Skeletal muscle cell (primary cell): ENCODE measurements around the gene SPIB.

Experiments used
- DNase-seq: peaks from one replicate; pipeline ENCODE4 v3.0.0-alpha.2; 2010; ENCODE audit warnings: low read depth
- H3K4me3 ChIP-seq: 2 replicates; pipeline ENCODE4 v1.5.1; 2011; ENCODE audit warnings: low read depth, mild to moderate bottlenecking, control low read depth, low read length, moderate library complexity

SPIB gene

DNA sequence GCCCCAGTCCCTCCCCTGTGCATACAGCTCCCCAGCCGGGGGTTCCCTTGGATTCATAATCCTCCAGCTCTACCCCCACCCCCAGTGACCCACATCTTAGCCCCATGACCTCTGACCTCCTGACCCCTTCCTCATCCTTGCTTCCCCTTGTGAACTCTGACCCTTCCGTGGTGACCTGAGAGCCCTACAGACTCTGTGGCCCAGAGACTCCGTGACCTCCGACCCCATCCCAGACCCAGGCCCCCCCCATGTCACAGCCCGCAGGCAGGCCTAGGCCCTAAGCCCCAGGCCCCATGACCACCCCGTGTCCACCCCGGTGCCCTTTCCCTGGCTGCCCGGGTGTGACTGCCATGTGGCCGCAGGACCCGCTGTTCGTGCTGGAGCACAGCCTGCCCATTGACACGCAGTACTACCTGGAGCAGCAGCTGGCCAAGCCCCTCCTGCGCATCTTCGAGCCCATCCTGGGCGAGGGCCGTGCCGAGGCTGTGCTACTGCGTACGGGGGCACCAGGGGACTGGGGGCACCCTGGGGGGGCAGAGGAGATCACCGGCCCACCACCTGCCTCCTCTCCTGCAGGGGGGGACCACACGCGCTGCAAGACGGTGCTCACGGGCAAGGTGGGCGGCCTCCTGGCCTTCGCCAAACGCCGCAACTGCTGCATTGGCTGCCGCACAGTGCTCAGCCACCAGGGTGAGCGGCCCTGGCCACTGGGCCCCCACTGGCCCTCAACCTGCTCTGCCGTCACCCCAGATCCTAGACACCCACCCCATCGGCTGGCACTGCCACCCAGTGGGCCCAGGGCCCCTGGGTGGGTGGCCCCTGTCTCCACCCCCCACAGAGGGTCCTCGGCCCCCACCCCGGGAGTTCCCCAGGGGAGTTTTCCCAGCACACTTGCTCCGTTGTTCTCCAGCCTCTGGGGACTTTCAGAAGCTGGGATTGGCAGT is 2.4 kb upstream of the SPIB start:
- no peak for DNase-seq
- no peak overlapping the region for H3K4me3 ChIP-seq

DNA sequence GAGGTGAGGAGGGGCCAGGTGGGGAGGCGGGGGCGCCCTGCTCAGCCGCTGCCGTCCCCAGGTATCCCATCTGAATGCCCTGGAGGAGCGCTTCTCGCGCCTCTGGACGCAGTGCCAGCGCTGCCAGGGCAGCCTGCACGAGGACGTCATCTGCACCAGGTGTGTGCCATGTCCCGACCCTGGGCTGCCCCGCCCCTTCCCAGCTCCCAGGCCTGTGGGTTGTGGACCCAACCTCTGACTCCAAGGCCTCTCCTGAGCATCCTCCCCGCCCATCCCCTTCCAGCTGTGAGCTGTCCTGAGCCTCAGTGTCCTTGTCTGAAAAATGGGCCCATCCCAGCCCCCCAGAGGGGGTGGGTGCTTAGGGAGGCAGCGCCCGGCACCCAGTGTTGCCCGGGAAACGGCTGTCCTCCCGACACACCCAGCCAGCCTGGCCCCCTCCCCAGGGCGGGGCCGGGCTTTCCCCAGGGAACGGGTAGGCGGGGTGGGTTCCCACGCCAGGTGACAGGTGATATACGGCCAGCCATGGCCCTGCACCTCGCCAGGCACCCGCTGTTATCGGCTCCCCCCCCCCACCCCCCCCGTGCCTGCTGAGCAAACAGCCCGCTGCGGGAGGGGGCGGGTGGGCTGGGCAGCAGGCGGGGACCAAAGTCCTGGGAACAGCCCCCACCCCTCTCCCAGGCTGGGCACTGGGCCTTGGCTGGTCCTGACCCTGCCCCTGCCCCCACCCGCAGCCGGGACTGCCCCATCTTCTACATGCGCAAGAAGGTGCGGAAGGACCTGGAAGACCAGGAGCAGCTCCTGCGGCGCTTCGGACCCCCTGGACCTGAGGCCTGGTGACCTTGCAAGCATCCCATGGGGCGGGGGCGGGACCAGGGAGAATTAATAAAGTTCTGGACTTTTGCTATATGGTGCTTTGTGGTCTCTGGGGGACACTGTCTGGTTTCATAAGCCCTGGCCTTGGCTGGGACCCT is 1.3 kb upstream of the SPIB start:
- DNase-seq = no peak
- H3K4me3 ChIP-seq = no peak overlapping the region

DNA sequence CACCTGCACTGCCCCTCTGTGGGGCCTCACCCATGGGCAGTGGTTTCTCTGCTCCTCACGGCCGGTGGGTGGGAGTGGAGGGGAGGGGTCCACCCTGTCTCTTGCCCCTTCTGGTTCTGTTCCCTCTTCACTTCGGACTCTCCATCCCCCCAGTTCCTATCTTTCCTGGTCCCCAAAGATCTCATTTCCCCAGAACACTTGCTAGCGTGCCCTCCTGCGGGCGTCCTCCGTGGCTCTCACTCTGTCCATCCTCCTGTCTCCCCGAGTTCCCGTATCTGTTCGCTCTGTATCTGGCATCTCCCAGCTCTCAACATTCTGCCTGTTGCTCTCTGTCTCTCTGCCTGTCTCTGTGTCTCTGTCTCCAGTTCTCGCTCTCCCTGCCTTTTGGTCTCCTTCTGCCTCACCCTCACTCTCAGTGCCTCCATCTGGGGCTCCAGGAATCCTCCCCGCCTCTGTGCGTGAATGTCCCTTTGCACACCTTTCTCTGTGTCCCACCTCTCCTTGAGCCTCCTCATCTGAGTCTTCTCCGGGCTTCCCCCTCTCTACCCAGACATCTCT is 363 bp downstream of the SPIB start:
- no peak overlapping the region for H3K4me3 ChIP-seq
- DNase-seq = no peak

DNA sequence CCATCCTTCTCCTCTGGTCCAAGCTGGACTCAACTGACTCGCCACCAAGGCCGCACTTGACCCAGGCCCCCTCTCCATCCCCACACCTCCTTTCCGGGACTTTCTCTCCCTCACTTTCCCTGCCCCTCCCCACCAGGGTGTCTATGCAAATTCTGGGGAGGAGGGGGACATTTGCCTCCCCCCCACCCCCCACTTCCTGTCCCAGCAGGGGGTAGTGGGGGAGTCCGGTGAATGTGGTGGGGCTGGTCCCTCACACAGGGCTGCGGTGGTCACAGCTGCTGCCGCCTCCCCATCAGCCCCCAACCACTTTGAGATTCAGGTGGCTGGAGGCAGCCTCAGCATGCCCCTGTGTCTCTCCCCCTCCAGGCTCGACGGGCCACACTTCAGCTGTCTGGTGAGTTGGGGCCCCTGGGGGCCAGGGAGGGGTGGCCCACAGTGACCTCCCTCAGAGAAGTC is 870 bp downstream of the SPIB start:
- H3K4me3 ChIP-seq = no peak overlapping the region
- DNase-seq = no peak

DNA sequence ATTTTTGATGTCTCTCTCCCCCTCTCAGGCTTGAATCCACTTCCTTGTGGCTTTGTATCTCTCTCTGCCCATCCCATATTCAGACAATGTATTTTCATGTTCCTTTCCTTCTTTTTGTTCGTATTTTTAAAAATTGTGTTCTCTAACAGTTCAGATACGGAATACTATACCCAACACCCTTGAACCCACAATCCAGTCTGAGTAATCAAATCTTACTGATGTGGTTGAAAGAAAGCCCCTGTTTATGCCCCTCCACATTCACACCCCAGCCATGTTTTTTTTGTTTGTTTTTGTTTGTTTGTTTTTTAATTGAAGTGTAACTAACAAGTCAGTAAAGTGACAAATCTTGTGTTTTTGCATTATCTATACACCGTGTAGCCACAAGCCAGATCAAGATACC is 1.4 kb downstream of the SPIB start:
- no peak for DNase-seq
- H3K4me3 ChIP-seq = no peak overlapping the region

DNA sequence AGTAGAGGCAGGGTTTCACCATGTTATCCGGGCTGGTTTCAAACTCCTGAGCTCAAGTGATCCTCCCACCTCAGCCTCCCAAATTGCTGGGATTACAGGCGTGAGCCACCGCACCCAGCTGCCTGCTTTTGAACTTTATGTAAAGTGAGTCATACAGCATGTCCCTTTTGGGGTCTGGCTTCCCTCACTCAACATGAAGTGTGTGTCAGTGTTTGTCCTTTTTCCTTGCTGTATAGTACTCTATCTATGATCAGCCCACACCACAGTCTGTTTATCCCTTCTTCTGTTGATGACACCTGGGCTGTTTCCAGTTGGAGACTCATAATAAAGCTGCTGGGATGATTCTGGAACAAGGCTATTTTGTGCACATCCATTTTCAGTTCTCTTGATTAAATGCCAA is 2.1 kb downstream of the SPIB start:
- H3K4me3 ChIP-seq = no peak overlapping the region
- no peak for DNase-seq

DNA sequence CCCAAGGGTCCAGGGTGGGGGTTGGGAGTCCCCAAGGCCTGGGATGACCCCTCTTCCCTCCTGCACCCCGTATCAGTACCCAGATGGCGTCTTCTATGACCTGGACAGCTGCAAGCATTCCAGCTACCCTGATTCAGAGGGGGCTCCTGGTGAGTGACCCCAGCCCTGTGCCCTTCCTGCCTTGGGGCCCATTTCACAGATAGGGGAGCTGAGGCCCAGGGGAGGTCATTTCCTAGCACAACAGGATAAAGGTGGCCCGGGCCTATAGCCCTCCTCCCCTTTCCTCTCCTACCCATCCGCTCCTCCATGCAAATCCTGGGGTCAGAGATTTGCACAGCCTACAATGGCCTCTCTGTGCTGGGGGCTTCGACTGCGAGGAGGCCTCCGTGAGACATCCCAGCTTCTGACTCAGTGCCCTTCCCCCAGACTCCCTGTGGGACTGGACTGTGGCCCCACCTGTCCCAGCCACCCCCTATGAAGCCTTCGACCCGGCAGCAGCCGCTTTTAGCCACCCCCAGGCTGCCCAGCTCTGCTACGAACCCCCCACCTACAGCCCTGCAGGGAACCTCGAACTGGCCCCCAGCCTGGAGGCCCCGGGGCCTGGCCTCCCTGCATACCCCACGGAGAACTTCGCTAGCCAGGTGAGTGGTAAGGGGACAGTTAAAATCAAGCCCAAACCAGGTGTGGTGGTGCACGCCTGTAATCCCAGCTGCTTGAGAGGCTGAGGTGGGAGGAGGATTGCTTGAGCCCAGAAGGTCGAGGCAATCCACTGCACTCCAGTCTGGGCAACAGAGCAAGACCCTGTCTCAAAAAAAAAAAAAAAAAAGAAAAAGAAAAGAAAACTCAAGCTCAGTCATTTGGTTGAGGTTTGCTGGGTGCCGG is 3.9 kb downstream of the SPIB start:
- no peak for DNase-seq
- H3K4me3 ChIP-seq = no peak overlapping the region

DNA sequence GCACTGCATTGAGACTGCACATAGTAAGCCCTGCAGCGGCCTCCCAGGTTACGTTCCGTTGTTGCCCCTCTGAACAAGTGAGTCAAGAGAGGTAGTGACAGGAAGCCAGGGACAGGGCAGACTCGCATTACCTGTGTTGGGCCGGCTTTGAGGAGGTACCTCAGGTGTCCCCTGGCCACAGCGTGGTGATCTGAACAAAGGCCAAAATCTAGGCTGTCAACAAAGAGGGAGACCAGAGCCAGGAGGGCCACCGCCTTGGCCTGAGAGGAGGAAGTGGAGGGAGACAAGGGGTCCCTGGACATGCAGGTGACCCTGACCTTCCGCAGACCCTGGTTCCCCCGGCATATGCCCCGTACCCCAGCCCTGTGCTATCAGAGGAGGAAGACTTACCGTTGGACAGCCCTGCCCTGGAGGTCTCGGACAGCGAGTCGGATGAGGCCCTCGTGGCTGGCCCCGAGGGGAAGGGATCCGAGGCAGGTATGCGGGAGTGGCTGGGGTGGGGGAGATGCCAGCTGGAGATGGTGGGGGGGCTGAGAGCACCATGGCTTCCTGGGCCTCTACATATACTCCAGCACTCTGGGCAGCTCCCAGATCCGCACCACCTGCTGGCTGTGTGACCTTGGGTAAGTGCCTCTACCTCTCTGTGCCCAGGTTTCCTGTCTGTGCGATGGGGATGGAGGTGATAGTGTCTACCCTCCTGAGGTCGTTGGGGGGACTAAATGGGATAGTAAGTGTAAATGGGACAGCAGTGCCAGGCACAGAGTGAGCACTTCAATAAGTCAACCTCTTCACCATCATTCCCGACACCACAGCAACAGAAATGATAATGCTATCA is 4.8 kb downstream of the SPIB start:
- H3K4me3 ChIP-seq = no peak overlapping the region
- DNase-seq = no peak

DNA sequence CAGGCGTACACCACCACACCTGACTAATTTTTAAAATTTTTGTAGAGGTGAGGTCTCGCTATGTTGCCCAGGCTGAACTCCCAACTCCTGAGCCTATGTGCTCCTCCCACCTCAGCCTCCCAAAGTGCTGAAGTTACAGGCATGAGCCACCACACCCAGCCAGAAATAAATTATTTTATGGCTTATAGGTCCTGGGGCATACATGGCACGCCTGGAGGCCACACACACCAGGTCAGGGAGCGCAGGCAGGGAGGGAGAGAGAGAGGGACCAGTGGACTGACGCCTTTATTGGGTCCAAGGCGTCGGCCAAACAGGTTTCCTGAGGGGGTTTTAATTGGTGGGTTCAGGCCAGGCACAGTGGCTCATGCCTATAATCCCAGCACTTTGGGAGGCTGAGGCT is 6.8 kb downstream of the SPIB start:
- no peak for DNase-seq
- H3K4me3 ChIP-seq = no peak overlapping the region

DNA sequence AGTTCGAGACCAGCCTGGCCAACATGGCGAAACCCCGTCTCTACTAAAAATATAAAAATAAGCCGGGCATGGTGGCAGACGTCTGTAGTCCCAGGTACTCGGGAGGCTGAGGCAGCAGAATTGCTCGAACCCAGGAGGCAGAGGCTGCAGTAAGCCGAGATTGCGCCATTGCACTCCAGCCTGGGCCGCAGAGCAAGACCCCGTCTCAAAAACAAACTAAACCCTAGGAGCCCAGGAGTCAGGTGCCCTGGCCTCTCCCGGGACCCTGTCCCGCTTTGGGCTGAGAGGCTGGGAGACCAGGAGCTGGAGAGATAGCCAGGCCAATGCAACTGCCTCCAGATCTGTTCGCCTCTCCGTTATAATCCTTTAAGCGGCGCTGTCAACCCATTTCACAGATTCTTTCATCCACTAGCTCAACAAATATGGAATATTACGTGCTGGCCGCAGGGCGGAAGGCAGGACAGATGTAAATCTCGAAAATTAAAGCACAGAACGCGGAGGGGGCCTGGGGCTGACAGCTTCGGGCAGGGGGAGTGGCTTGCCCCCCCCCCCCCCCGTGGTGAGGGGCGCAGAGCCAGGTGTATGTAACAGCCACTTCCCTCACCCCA is 8.7 kb downstream of the SPIB start:
- no peak for DNase-seq
- H3K4me3 ChIP-seq = peak overlapping the region; percentile 29

DNA sequence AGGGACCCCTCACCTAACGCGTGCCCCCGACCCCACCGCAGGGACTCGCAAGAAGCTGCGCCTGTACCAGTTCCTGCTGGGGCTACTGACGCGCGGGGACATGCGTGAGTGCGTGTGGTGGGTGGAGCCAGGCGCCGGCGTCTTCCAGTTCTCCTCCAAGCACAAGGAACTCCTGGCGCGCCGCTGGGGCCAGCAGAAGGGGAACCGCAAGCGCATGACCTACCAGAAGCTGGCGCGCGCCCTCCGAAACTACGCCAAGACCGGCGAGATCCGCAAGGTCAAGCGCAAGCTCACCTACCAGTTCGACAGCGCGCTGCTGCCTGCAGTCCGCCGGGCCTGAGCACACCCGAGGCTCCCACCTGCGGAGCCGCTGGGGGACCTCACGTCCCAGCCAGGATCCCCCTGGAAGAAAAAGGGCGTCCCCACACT is 9.3 kb downstream of the SPIB start:
- DNase-seq = peak; percentile 44
- H3K4me3 ChIP-seq = peak overlapping the region; percentile 29

DNA sequence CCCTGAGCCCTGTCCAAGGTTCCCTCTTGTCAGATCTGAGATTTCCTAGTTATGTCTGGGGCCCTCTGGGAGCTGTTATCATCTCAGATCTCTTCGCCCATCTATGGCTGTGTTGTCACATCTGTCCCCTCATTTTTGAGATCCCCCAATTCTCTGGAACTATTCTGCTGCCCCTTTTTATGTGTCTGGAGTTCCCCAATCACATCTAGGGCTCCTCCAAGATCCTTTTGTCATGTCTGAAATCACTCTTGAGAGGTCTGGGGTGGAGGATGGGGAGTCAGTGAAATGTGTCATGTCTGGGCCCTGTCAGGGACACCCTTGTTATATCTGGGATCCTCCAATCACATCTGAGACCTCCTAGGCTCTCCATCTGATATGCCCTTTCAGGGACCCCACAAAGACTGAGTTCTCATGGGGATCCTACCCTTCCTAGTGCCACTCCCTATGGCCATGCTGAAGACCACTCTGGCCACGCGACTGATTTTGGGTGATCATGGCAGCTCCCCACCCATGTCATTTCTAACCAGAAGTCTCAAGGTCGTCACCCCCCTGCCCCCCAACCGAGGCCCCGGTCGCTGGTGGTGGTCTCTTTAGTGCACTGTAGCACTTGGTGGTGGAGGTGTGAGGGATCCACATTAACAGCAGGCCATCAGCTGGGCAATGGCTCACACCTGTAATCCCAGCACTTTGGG is 10.2 kb downstream of the SPIB start:
- H3K4me3 ChIP-seq = no peak overlapping the region
- no peak for DNase-seq

DNA sequence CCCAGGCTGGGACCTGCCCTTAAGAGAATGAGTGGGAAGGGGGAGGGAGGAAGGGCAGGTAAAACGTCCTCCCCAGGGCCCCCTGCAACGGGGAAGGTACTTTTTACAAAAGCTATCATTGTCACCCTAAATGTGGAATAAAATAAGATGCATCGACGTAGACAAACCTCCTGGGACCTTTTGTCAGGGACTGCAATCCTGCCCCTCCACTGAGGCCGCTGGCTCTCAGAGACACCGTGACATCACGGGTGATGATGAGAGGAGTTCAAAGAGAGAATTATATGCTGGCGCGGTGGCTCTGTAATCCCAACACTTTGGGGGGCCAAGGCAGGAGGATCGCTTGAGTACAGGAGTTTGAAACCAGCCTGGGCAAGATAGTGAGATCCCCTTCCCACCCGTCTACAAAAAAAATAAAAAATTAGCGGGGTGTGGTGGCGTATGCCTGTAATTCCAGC is 12.2 kb downstream of the SPIB start:
- peak overlapping the region; percentile 52 for H3K4me3 ChIP-seq
- no peak for DNase-seq

DNA sequence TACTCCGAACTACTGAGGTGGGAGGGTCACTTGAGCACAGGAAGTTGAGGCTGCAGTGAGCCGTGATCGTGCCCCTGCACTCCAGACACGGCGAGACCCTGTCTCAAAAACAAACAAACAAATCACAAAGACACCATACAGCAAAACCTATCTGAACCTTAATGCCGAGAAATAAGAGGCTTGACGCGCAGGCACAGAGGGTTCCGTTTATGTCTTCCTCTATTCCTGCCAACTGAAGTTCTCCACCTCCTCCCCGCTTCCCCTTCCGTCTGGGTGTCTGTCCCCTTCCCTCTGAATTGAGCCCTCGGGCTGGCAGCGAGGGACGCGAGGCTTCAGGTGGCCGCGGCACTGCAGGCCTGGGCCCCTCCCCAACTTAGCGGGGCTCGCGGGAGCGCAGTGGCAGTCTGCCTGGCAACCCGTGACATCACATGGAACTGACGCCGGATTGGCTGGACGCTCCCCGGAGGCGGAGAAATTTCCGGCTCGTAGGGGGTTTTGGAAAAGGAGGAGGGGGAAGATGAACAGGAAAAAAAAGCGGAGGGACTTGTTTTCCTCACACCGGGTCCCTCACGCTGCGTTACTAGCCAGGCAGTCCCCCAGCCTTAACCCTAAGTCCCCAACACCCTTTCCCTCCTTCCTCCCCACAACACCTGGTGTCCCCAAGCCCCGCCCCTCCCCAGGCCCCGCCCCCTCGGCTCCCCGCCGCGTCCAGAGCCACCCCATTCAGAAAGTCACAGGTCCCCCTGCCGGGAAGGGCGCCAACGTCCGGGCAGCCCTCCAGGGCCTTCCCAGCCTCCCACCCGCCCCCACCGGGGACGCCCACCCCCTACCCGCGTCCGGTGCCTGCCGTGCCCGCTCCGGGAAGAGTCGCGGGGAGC is 12.8 kb downstream of the SPIB start:
- H3K4me3 ChIP-seq = peak overlapping the region; percentile 52
- DNase-seq = no peak

DNA sequence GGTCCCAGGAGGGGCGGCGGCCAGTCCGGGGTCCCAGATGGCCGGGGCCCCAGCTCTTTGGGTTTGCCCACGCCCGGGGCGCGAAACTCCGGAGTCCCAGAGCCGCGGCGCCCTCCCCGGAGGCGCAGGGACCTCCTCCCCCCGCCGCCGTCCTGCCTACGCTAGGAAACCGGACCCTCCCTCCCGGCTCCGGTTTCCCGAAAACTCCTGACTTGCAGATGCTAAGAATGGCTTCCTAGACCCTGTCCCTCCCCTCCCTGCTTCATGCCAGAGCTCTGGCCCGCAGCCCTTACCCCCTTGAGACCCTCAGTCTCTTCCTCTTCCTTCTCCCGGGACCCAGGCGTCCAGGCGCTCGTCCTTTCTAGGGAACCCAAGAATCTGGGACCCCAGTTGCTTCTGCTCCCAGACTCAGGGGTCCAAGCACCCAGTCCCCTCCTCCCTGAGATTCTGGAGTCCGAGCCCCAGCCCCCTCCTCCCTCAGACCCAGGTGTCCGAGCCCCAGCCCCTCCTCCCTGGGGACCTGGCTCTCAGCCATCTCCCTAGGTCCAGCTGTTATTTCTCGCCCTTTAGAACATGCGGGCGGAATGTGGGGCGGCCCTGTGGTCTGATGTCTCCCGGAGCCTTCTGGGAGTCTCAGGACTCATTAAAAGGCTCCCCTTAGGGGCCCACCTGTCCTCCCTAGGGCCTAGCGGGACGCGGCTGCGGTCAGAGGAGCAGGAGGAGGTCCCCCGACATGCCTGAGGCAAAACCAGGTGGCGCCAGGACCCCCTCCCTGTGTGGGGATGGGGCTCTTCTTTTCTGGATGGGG is 13.7 kb downstream of the SPIB start, which contains the start of gene MYBPC2:
TSS of gene MYBPC2 (plus strand) at position 672 of the 808 bp plus-strand sequence. CDS start at position 734, 62 bp downstream.
- peak within 1 kb of the TSS; percentile 52 for H3K4me3 ChIP-seq
- DNase-seq = no peak
